LNCaP clone FGC (cell line): Measurements from ENCODE around the gene NUDT13.

Source experiments
- DNase-seq: peaks from one replicate; pipeline ENCODE4 v3.0.0-alpha.2; 2011; ENCODE audit warnings: low read depth
- H3K4me3 ChIP-seq: 2 replicates; pipeline ENCODE4 v1.5.1; 2011; ENCODE audit warnings: mild to moderate bottlenecking, low read depth, low read length, control low read depth
- TF ChIP-seq, protein P1 (sequence below): IDR thresholded peaks from 2 replicates; pipeline ENCODE4 v1.5.1; 2012; ENCODE audit warnings: mild to moderate bottlenecking; ENCODE audit not compliant: control insufficient read depth, insufficient read depth; ENCODE audit errors: extremely low read depth

Gene NUDT13

DNA sequence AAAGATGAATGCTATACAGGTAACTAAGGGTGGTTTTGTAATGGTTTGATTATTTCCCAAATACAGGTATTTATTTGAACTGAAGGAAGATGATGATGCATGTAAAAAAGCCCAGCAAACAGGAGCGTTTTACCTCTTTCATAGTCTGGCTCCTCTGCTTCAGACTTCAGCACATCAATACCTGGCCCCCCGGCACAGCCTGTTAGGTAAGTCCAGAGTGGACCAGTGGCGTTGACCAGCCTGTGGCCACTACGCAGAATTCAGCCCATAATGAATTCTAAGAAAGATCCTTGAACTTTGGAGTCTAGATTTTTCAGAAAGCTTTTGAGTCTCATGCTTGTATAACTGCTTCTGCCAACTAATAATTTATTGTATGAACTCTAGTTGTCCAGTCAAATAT, 9.7 kb downstream of the NUDT13 start:
- DNase-seq: no peak
- no peak overlapping the region for H3K4me3 ChIP-seq
- TF ChIP-seq, protein P1, sequence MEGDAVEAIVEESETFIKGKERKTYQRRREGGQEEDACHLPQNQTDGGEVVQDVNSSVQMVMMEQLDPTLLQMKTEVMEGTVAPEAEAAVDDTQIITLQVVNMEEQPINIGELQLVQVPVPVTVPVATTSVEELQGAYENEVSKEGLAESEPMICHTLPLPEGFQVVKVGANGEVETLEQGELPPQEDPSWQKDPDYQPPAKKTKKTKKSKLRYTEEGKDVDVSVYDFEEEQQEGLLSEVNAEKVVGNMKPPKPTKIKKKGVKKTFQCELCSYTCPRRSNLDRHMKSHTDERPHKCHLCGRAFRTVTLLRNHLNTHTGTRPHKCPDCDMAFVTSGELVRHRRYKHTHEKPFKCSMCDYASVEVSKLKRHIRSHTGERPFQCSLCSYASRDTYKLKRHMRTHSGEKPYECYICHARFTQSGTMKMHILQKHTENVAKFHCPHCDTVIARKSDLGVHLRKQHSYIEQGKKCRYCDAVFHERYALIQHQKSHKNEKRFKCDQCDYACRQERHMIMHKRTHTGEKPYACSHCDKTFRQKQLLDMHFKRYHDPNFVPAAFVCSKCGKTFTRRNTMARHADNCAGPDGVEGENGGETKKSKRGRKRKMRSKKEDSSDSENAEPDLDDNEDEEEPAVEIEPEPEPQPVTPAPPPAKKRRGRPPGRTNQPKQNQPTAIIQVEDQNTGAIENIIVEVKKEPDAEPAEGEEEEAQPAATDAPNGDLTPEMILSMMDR: no peak

DNA sequence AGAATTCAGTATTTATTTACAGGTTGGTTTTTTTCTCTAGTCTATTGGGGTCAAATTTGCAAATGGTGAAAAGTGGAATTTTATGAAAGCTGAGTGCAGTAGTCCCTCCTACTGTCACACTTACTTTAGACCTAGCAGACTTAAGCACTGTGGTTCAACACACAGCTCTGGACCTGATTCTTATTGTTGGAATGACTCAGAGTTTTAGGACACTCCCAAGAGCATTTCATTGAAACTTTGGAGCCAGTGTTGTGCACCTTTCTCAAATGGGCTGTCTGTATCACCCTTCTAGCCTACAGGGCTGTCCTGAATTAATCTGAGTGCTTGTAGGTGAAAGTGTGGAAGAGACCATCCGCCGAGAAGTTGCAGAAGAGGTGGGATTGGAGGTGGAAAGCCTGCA, 16.1 kb downstream of the NUDT13 start:
- no peak overlapping the region for H3K4me3 ChIP-seq
- no peak for DNase-seq
- TF ChIP-seq, protein P1: no peak

DNA sequence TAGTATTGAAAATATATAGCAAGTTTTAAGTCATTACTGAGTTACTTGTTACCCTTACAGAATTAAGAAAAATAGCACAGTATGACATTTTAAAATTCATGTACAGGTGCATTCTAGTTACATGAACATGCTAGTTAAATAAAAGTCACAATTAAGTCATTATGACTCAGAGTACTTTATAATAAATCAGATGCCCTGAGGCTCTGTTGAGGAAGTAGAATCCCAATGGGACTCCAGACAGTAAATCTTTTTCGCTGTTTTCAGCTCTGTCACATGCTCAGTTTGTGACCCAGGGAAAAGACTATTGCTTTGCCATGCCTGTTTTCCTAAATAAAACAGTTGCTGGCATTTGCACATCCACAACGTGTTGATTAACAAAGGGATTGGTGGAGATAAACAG, 21.0 kb downstream of the NUDT13 start:
- H3K4me3 ChIP-seq: no peak overlapping the region
- TF ChIP-seq, protein P1: no peak
- DNase-seq: peak; percentile 48

DNA sequence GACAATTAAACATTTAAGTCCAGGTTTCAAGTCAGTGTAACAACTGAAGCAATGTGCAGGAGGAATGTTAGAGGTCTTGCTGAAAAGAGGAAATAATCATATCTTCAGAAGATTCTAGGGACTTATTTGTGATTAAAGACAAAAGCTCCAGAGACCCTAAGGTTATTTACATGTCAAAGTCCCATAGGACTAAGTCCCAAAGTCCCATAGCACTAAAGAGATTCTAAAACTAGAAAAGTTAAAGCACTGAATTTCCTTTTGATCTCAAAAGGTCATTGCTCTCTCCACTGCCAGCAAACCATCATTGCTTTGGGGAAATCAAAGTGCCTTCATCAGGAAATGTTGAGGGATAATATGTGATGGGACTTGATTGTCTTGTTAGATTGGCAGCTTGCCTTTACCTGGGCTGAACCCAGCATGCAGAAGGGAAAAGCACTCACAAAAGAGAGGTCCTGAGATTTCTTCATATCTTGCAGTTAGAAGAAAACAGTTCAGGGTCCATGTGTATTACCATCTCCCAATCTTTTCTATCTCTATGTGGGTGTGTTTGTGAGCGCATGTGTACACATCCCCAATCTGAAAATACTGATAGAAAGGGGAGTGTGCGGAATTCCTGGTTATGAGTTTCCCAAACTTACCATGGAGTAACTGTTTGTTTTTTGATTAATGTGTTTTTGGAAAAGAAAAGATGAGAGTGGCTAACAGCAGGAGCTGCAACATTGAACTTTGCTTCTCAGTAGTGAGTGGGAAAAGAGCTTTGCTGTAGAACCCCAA, 21.8 kb downstream of the NUDT13 start:
- TF ChIP-seq, protein P1: no peak
- H3K4me3 ChIP-seq: no peak overlapping the region
- peak; percentile 43 for DNase-seq

DNA sequence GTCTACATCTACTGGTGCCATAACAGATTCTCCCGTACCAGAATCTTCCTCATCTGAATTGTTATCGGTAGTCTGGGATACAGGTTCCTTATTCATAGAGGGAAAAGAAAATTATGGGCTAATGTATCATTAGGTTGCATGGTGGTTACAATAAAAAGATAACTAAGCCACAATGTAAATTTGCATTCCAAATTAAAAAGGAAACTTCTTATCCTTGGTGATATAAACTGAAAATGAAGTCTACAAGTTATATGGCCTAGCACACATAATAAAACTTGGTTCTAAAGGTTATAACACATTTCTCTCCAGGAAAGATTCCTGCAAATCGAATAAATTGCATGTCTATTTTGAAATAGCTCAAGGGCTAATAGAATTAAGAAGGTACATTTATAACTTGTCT, 24.5 kb downstream of the NUDT13 start:
- no peak for DNase-seq
- TF ChIP-seq, protein P1: no peak
- H3K4me3 ChIP-seq: no peak overlapping the region

DNA sequence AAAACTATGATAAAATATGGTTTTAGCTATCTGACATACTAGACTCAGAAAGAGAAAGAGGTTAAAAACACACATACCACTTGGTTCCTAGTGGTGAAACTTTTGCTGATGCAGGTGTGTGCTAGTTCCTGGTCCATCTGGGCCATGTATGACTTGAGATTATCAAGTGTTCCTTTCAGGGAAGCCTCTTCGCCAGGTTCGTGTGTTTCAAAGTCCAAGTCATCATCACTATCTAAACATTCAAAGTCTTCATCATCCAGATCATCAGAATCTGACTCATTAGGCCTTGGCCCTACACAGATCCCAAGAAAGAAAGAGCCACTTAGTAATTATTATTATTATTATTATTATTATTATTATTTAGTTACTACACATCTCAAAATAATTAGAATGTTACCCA, 26.4 kb downstream of the NUDT13 start:
- TF ChIP-seq, protein P1: no peak
- no peak overlapping the region for H3K4me3 ChIP-seq
- DNase-seq: no peak

DNA sequence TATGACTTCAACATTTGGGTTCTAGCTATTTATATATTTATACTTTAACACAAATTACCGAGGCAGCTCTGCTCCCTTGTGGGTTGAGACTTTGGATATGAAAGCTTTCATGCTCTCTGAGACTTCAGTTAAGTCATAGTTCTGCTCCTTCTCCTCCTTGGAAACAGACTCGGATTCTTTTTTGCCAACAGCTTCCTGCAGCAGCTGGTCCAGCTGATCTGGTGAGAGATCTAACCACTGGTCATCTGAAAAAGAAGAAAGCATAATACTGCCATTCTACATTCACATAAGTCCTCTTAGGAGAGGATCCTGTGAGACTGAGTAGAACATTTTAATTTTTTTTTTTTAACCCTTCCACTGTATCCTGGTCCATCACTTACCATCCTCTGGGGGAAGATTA, 29.0 kb downstream of the NUDT13 start:
- DNase-seq: no peak
- TF ChIP-seq, protein P1: no peak

More for the DNA sequence above, 29.0 kb downstream of the NUDT13 start:
- no peak overlapping the region for H3K4me3 ChIP-seq
